IPS DF 6.9 (cell line): ENCODE data around the gene BRD3.

Source experiments
- DNase-seq: peaks from one replicate; pipeline ENCODE4 v3.0.0-alpha.2; 2013; ENCODE audit warnings: low read depth, low spot score
- H3K27ac ChIP-seq: one replicate; pipeline ENCODE4 v1.5.1; 2013; ENCODE audit warnings: low read length, control low read depth
- H3K27me3 ChIP-seq: 2 replicates; pipeline ENCODE4 v1.6.1; 2013; ENCODE audit warnings: mild to moderate bottlenecking, low read length; ENCODE audit not compliant: control insufficient read depth, insufficient read depth
- H3K36me3 ChIP-seq: 2 replicates; pipeline ENCODE4 v1.6.1; 2013; ENCODE audit warnings: low read length; ENCODE audit not compliant: control insufficient read depth, insufficient read depth
- H3K4me1 ChIP-seq: 2 replicates; pipeline ENCODE4 v1.6.1; 2013; ENCODE audit warnings: low read length; ENCODE audit not compliant: control insufficient read depth, insufficient read depth
- H3K4me3 ChIP-seq: 2 replicates; pipeline ENCODE4 v1.5.1; 2013; ENCODE audit warnings: mild to moderate bottlenecking, low read length
- H3K9me3 ChIP-seq: 2 replicates; pipeline ENCODE4 v1.6.1; 2013; ENCODE audit warnings: low read length, inconsistent platforms; ENCODE audit not compliant: control insufficient read depth, insufficient read depth
- WGBS: extraction: QIAGEN DNeasy Blood & Tissue Kit; methylation state at CpG from one replicate; pipeline ENCODE4 v1.1.7; 2013; ENCODE audit warnings: mixed read lengths, missing lambda C conversion rate; ENCODE audit not compliant: insufficient read length, insufficient coverage; 5-methylcytosine and 5-hydroxymethylcytosine counted together

BRD3 gene

GRCh38 chr9:133997584-133997983 lies 70.2 kb downstream of the BRD3 start:
- Histone ChIP-seq H3K4me3 (no peak overlapping the region), H3K4me1 (peaks cover 4% of the 10 kb centered on the region; the same call in 1 of the 2 replicates), H3K36me3 (no peaks in the 10 kb centered on the region), H3K9me3 (no peaks in the 10 kb centered on the region), H3K27me3 (no peaks in the 10 kb centered on the region), H3K27ac (no peak overlapping the region)
- no peak for DNase-seq
- 100% methylated on average over 1 of the region's 2 CpGs for WGBS

- no peak overlapping the region for H3K27ac ChIP-seq
- no peak overlapping the region for H3K4me3 ChIP-seq
- no peak for DNase-seq
- no CpG with 5 or more reads among the region's 24 CpGs for WGBS
- no peaks in the 10 kb centered on the region for H3K9me3 ChIP-seq
- H3K4me1 ChIP-seq: peaks cover 4% of the 10 kb centered on the region; the same call in 1 of the 2 replicates
- H3K36me3 ChIP-seq: no peaks in the 10 kb centered on the region
- H3K27me3 ChIP-seq: no peaks in the 10 kb centered on the region
Measured at GRCh38 chr9:133996531-133997520, 71.0 kb downstream of the BRD3 start.

- WGBS: no CpG with 5 or more reads among the region's 17 CpGs
- Histone ChIP-seq H3K27me3 (no peaks in the 10 kb centered on the region), H3K4me3 (no peak overlapping the region), H3K27ac (no peak overlapping the region), H3K36me3 (no peaks in the 10 kb centered on the region), H3K4me1 (peaks cover 8% of the 10 kb centered on the region), H3K9me3 (no peaks in the 10 kb centered on the region)
- no peak for DNase-seq
Measured at GRCh38 chr9:133995012-133995896, 72.6 kb downstream of the BRD3 start.

GRCh38 chr9:133994353-133995011 lies 73.3 kb downstream of the BRD3 start:
- Histone ChIP-seq H3K4me3 (no peak overlapping the region), H3K4me1 (peaks cover 8% of the 10 kb centered on the region), H3K27ac (no peak overlapping the region), H3K36me3 (no peaks in the 10 kb centered on the region), H3K9me3 (no peaks in the 10 kb centered on the region), H3K27me3 (no peaks in the 10 kb centered on the region)
- no CpG with 5 or more reads among the region's 11 CpGs for WGBS
- peak; percentile 52 for DNase-seq

- Histone ChIP-seq H3K4me3 (peak overlapping the region; percentile 80; the same call in 1 of the 2 replicates), H3K36me3 (no peaks in the 10 kb centered on the region), H3K27me3 (no peaks in the 10 kb centered on the region), H3K9me3 (no peaks in the 10 kb centered on the region), H3K4me1 (peaks cover 8% of the 10 kb centered on the region), H3K27ac (no peak overlapping the region)
- DNase-seq: no peak
- no CpG with 5 or more reads among the region's 16 CpGs for WGBS
Measured at GRCh38 chr9:133993635-133994253, 74.1 kb downstream of the BRD3 start.

- no CpG with 5 or more reads among the region's 74 CpGs for WGBS
- H3K4me3 ChIP-seq: peak overlapping the region; percentile 80
Measured at GRCh38 chr9:133992780-133993634, 74.8 kb downstream of the BRD3 start.

GRCh38 chr9:133991964-133992779 lies 75.7 kb downstream of the BRD3 start, which contains the start of gene VAV2:
TSS of gene VAV2 (minus strand) at chr9:133992324. CDS start at chr9:133992278, 46 bp downstream.
- Histone ChIP-seq H3K27me3 (no peaks in the 10 kb centered on the region), H3K36me3 (no peaks in the 10 kb centered on the region; the same call in 1 of the 2 replicates), H3K9me3 (no peaks in the 10 kb centered on the region), H3K4me1 (peaks cover 8% of the 10 kb centered on the region), H3K27ac (no peak within 1 kb of the TSS), H3K4me3 (peak within 1 kb of the TSS; percentile 80)
- WGBS: no CpG with 5 or more reads among the region's 124 CpGs
- DNase-seq: no peak

More at GRCh38 chr9:133992780-133993634, 74.8 kb downstream of the BRD3 start:
- no peak overlapping the region for H3K27ac ChIP-seq
- H3K36me3 ChIP-seq: no peaks in the 10 kb centered on the region
- no peak for DNase-seq
- H3K4me1 ChIP-seq: peaks cover 8% of the 10 kb centered on the region
- no peaks in the 10 kb centered on the region for H3K27me3 ChIP-seq
- H3K9me3 ChIP-seq: no peaks in the 10 kb centered on the region

GRCh38 chr9:133991214-133991921 lies 76.5 kb downstream of the BRD3 start:
- Histone ChIP-seq H3K27me3 (no peaks in the 10 kb centered on the region), H3K4me1 (peaks cover 8% of the 10 kb centered on the region), H3K9me3 (no peaks in the 10 kb centered on the region), H3K27ac (no peak overlapping the region), H3K36me3 (no peaks in the 10 kb centered on the region; the same call in 1 of the 2 replicates), H3K4me3 (peak overlapping the region; percentile 80)
- no CpG with 5 or more reads among the region's 82 CpGs for WGBS
- DNase-seq: no peak
